ENCODE data around the gene PPP6R1. TPM values are rescaled to one million over a fixed set of nuclear protein-coding genes. Genes with fewer than 3 reads are reported as not detected.

The PPP6R1 gene
- total RNA-seq, 3 donors from 2014 or later = 60.0 to 72.9 (median 65.9) TPM

DNA sequence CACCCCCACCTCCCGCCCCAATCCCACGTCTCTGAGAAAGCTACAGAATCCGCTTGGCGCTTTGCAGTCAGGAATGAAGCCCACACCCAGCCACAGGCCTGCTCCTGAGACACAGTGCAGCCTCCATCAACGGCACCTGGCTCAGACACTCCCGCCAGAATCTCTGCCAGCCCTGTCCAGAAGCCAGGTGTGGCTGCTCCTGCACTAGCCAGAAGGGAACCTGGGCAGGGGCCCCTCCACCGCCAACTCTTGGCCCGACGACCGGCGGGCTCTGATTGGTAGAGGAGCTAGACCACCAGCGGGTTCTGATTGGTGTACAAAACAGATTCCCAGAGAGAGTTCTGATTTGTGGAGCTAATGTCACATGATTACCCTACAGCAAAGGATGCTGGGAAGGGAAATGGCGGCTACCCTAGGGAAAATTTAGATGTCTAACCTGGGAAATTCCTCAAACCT is 2.9 kb upstream of the PPP6R1 start:
- H3K9me3 ChIP-seq = no peaks in the 10 kb centered on the region
- intact Hi-C loops (cut with DNase I, micrococcal nuclease) = no loop called here

DNA sequence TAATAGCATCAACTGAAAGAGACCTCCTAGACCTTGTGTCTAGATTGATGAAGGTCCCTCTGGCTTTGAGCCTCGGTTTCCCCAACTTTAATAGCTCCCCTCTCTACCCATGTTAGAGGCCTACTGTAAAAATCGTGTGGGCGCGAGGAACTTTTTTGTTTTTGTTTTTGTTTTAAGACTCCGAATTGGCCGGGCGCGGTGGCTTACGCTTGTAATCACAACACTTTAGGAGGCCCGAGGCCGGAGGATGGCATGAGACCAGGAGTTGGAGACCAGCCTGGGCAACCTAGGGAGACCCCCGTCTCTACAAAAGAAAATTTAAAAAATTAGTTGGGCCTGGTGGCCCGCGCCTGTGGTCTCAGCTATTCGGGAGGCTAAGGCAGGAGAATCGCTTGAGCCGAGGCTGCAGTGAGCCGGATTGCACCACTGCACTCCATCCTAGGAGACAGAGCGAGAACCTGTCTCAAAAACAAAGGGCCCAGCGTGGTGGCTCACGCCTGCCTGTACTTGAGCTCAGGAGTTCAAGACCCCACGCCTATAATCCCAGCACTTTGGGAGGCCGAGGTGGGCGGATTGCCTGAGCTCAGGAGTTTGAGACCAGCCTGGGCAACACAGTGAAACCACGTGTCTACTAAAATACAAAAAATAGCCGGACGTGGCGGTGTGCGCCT is 858 bp upstream of the PPP6R1 start:
- H3K4me1 ChIP-seq (ENCODE audit: low read depth) = peaks cover 34% of the 10 kb centered on the region
- peak overlapping the region; percentile 90 for H3K4me3 ChIP-seq
- intact Hi-C loops (cut with DNase I, micrococcal nuclease) = no loop called here
- TF ChIP-seq, protein P1, sequence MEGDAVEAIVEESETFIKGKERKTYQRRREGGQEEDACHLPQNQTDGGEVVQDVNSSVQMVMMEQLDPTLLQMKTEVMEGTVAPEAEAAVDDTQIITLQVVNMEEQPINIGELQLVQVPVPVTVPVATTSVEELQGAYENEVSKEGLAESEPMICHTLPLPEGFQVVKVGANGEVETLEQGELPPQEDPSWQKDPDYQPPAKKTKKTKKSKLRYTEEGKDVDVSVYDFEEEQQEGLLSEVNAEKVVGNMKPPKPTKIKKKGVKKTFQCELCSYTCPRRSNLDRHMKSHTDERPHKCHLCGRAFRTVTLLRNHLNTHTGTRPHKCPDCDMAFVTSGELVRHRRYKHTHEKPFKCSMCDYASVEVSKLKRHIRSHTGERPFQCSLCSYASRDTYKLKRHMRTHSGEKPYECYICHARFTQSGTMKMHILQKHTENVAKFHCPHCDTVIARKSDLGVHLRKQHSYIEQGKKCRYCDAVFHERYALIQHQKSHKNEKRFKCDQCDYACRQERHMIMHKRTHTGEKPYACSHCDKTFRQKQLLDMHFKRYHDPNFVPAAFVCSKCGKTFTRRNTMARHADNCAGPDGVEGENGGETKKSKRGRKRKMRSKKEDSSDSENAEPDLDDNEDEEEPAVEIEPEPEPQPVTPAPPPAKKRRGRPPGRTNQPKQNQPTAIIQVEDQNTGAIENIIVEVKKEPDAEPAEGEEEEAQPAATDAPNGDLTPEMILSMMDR (IDR thresholded peaks at IDR 0.05) = no peak
- ATAC-seq (no peak), DNase-seq (peak in 1 of 3 donors; percentile 51)
- peaks cover 6% of the 10 kb centered on the region for H3K36me3 ChIP-seq (ENCODE audit: low read depth)
- H3K9me3 ChIP-seq = no peaks in the 10 kb centered on the region

More for the DNA sequence above, 2.9 kb upstream of the PPP6R1 start:
- ATAC-seq = no peak
- no peak for DNase-seq
- TF ChIP-seq, protein P1 (IDR thresholded peaks at IDR 0.05) = no peak
- Histone ChIP-seq H3K4me1 (ENCODE audit: low read depth) (peaks cover 19% of the 10 kb centered on the region), H3K36me3 (ENCODE audit: low read depth) (peaks cover 6% of the 10 kb centered on the region), H3K4me3 (no peak overlapping the region)

DNA sequence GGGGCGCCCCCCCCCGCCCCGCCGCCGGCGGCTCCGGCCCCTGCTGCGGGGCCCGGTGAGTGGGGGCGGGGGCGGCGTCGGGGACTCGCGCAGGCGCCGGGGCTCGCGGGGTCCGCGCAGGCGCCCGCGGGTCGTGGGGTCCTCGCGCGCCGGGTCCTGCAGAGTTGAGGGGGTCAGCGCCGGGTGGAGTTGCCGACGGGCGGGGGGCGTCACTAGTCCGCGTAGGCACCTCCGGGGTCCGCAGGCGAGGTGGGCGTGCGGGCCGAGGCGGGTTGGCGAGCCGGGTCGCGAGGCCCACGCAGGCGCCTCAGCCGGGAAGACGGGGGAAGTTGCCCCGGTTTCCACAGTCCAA is 365 bp downstream of the PPP6R1 start:
- intact Hi-C loops (cut with DNase I, micrococcal nuclease) = no loop called here
- H3K4me3 ChIP-seq = peak overlapping the region; percentile 90
- DNase-seq = peak in 1 of 3 donors; percentile 26
- H3K36me3 ChIP-seq (ENCODE audit: low read depth) = peaks cover 6% of the 10 kb centered on the region
- peak; percentile 7 for ATAC-seq
- TF ChIP-seq, protein P1 (IDR thresholded peaks at IDR 0.05) = no peak
- H3K4me1 ChIP-seq (ENCODE audit: low read depth) = peaks cover 38% of the 10 kb centered on the region
- H3K9me3 ChIP-seq = no peaks in the 10 kb centered on the region

DNA sequence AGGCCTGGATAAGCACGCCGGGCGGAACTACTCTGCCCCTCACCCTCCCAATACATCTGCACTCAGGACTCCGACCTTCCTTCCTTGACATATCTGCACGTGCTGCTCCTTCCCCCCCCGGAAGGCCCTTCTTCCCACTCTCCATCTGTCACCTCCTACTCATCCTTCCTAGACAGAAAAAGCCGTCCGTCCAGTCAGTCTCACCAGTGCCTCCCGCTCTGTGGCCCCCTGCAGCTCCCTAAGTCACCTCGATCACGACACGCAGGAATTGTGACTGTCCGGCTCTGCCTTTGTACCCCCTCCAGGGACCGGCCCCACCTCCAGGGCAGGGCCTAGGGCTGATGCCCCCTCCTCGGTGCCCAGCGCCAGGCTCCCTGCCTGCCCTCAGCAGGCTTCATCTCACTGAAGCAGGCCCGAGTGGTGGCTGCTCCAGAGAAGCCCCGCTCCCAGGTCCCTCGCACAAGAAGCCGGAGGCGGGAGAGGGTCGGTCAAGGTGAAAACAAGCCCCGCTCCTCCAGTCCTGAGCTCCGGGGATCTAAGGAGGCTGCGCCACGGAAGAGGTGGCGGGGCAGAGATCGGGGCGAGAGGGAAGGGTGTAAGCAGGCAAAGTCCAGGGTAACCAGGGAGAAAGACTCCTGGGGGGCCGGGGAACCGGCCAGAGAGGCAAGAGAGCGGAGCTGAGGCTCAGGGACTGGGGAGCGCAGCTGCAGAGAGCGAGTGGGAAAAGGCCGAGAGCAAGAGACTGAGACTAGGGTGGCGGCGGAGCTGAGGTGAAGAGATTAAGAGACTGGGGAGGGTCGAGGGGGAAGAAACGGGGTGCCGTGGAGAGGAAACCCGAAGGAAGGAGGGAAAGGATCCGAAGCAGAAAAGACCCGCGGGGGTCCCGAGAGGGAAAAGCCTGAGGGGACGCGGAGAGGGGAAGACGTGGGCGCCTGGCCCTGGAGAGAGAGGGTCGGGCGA is 1.1 kb downstream of the PPP6R1 start:
- peaks cover 6% of the 10 kb centered on the region for H3K36me3 ChIP-seq (ENCODE audit: low read depth)
- no peaks in the 10 kb centered on the region for H3K9me3 ChIP-seq
- intact Hi-C loops (cut with DNase I, micrococcal nuclease) = no loop called here
- peaks cover 40% of the 10 kb centered on the region for H3K4me1 ChIP-seq (ENCODE audit: low read depth)
- TF ChIP-seq, protein P1 (IDR thresholded peaks at IDR 0.05) = no peak
- DNase-seq (peak; percentile 34 to 61 (median 50)), ATAC-seq (no peak)
- peak overlapping the region; percentile 90 for H3K4me3 ChIP-seq

DNA sequence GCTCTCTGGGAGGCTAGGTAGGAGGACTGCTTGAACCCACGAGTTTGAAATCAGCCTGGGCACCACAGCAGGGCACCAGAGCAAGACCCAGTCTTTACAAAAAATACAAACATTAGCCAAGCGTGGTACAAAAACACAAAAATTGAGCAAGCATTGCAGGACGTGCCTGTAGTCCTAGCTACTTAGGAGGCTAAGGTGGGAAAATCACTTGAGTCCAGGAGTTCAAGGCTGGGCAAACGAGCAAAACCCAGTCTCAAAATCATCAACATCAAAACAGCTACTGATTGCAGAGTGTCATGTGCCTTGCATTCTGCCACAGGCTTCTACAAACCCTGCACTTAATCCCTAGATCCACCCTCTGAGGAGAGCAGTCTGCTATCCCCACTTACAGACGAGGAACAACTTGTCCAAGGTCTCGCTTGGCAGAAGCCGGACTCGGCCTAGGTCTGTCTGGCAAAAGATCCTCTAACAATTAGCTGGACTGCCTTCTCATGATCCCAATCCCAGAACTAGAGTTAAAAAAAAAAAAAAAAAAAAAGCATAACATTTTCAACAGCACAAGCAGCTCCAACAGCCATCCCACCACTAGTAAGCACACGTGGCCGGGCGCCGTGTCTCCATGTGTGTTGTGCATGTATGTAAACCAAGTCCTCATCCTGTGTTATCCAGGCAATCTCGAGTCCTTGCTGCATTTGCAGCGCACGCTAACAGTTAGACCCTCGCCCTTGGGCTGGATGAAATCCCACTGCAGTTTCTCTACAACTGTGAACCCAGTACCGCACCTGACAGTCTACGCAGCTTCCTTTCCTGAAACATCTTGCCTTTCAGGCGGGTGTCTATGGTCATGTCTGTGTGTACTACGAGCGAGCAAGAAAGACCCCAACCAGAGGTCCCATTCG is 2.0 kb downstream of the PPP6R1 start:
- TF ChIP-seq, protein P1 (IDR thresholded peaks at IDR 0.05) = no peak
- no peaks in the 10 kb centered on the region for H3K9me3 ChIP-seq
- H3K4me3 ChIP-seq = no peak overlapping the region
- peak in 1 of 3 donors; percentile 43 for DNase-seq
- H3K4me1 ChIP-seq (ENCODE audit: low read depth) = peaks cover 47% of the 10 kb centered on the region
- peaks cover 6% of the 10 kb centered on the region for H3K36me3 ChIP-seq (ENCODE audit: low read depth)
- ATAC-seq = no peak
- intact Hi-C loops (cut with DNase I, micrococcal nuclease) = no loop called here

Data from mucosa of descending colon (tissue), 3 donors.